B cell (primary cell): ENCODE data around the gene DGUOK. TPM values are rescaled to one million over a fixed set of nuclear protein-coding genes. Genes with fewer than 3 reads are reported as not detected.

Source experiments
- ATAC-seq: fragments of 200-7000 bp; cut with Tn5 transposase; one replicate; pipeline ENCODE4 v1.10.0; 2021; ENCODE audit warnings: low read depth, mild to moderate bottlenecking, moderate number of reproducible peaks, moderate library complexity
- CTCF ChIA-PET: fragments of 350-600 bp; sonication (Branson Sonifier 250); formaldehyde crosslinking; loops from one replicate; lab custom pipeline; 2021; ENCODE audit warnings: antibody characterized with exemption, inconsistent platforms; lab: Charles Lee
- POLR2A ChIA-PET: fragments of 350-600 bp; sonication (Branson Sonifier 250); formaldehyde crosslinking; loops from one replicate; lab custom pipeline; 2021; ENCODE audit warnings: antibody characterized with exemption; lab: Charles Lee
- DNase-seq: peaks from one replicate; pipeline ENCODE4 v3.0.0; 2013
- H2AFZ ChIP-seq: 2 replicates; pipeline ENCODE4 v1.6.1; 2012; ENCODE audit warnings: mild to moderate bottlenecking, low read depth, low read length; ENCODE audit not compliant: insufficient read depth, poor library complexity, severe bottlenecking
- H3K27ac ChIP-seq, 2 donors: 1 replicate in 1 of 2; 2 replicates in 1 of 2; pipeline ENCODE4 v1.5.1; 2012 to 2013; ENCODE audit warnings: low read length in 2 of 2, mild to moderate bottlenecking in 2 of 2, moderate library complexity in 1 of 2
- H3K27me3 ChIP-seq, 4 experiments: fragments of 200-600 bp in 1 of 4; sonication (generic) in 1 of 4; replicated peaks in 1 of 4; 1 replicate in 2 of 4; 2 replicates in 2 of 4; pipeline versions ENCODE4 v1.6.1 to v1.7.0; 2013 to 2016; ENCODE audit warnings: low read length in 3 of 4, mild to moderate bottlenecking in 2 of 4, mixed read lengths in 1 of 4, moderate library complexity in 1 of 4; ENCODE audit not compliant: insufficient read depth in 4 of 4, control insufficient read depth in 3 of 4; ENCODE audit errors: control extremely low read depth in 1 of 4
- H3K36me3 ChIP-seq, 2 experiments: replicated peaks in 1 of 2; 1 replicate in 1 of 2; 2 replicates in 1 of 2; pipeline versions ENCODE4 v1.6.1 to v1.7.1; 2013; ENCODE audit warnings: low read length in 1 of 2; ENCODE audit not compliant: insufficient read depth in 2 of 2, control insufficient read depth in 1 of 2; ENCODE audit errors: control extremely low read depth in 1 of 2, extremely low read depth in 1 of 2
- H3K4me1 ChIP-seq, 2 donors: fragments of 200-600 bp in 1 of 2; sonication (generic) in 1 of 2; 1 replicate in 1 of 2; 2 replicates in 1 of 2; pipeline versions ENCODE4 v1.5.1 to v1.6.1; 2013 to 2017; ENCODE audit warnings: low read length in 2 of 2; ENCODE audit not compliant: control insufficient read depth in 2 of 2, insufficient read depth in 2 of 2
- H3K4me2 ChIP-seq: replicated peaks from 2 replicates; pipeline ENCODE3; 2012; ENCODE audit warnings: mild to moderate bottlenecking, low read depth, low read length; ENCODE audit not compliant: poor library complexity, severe bottlenecking
- H3K4me3 ChIP-seq, 5 experiments: fragments of 200-600 bp in 1 of 5; sonication (generic) in 1 of 5; 1 replicate in 3 of 5; 2 replicates in 2 of 5; pipeline versions ENCODE4 v1.5.1 to v1.7.0; 2011 to 2016; ENCODE audit warnings: low read length in 4 of 5, mild to moderate bottlenecking in 4 of 5, low read depth in 2 of 5, control low read depth in 1 of 5, moderate library complexity in 1 of 5; ENCODE audit not compliant: insufficient read depth in 1 of 5; ENCODE audit errors: control extremely low read depth in 1 of 5, extremely low read depth in 1 of 5
- H3K79me2 ChIP-seq: fragments of 200-600 bp; sonication (generic); one replicate; pipeline ENCODE4 v1.6.0; 2016; ENCODE audit warnings: low read length; ENCODE audit not compliant: control insufficient read depth, insufficient read depth
- H3K9ac ChIP-seq: fragments of 200-600 bp; sonication (generic); 2 replicates; pipeline ENCODE4 v1.6.1; 2017; ENCODE audit warnings: mild to moderate bottlenecking, low read length, moderate library complexity
- H3K9me3 ChIP-seq, 3 donors: one replicate each; pipeline versions ENCODE4 v1.6.1 to v1.7.1; 2013; ENCODE audit warnings: low read length in 2 of 3; ENCODE audit not compliant: control insufficient read depth in 2 of 3, insufficient read depth in 1 of 3; ENCODE audit errors: control extremely low read depth in 1 of 3
- H4K20me1 ChIP-seq: 2 replicates; pipeline ENCODE4 v1.6.0; 2012; ENCODE audit warnings: mild to moderate bottlenecking, low read length; ENCODE audit not compliant: insufficient read depth, control insufficient read depth, poor library complexity, severe bottlenecking
- H3K27ac Mint-ChIP-seq: one replicate; pipeline ENCODE4 v1.8.0; 2021; ENCODE audit warnings: mixed read lengths
- H3K27me3 Mint-ChIP-seq: one replicate; pipeline ENCODE4 v1.8.0; 2021; ENCODE audit warnings: mixed read lengths
- H3K4me1 Mint-ChIP-seq: one replicate; pipeline ENCODE4 v1.8.0; 2021; ENCODE audit warnings: mixed read lengths
- H3K4me3 Mint-ChIP-seq: one replicate; pipeline ENCODE4 v1.8.0; 2021; ENCODE audit warnings: mixed read lengths
- H3K9me3 Mint-ChIP-seq: one replicate; pipeline ENCODE4 v1.8.0; 2022; ENCODE audit warnings: mixed read lengths; ENCODE audit not compliant: insufficient read depth
- EZH2 ChIP-seq: IDR thresholded peaks from 2 replicates; pipeline ENCODE4 v1.6.1; 2012; ENCODE audit warnings: borderline replicate concordance, low read depth, mild to moderate bottlenecking, moderate library complexity, low read length; ENCODE audit not compliant: insufficient read depth, poor library complexity, severe bottlenecking
- WGBS: methylation state at CpG from one replicate; pipeline ENCODE4 v1.1.5; 2013; ENCODE audit warnings: missing lambda C conversion rate; ENCODE audit not compliant: insufficient coverage; 5-methylcytosine and 5-hydroxymethylcytosine counted together
- intact Hi-C: fragments of 100-400 bp; cut with micrococcal nuclease; formaldehyde crosslinking; loops from one replicate; pipeline ENCODE4 v1.10.0; 2022
- polyA plus RNA-seq: library from polyadenylated mRNA; depleted of rRNA; stranded (reverse); fragments of >200 nt; gene quantifications from 2 replicates; pipeline ENCODE4 v1.2.3, GENCODE V29; 2012
- total RNA-seq, 2 donors: library from RNA; stranded (reverse); fragments of 120-200 nt in 1 of 2; gene quantifications; 1 replicate in 1 of 2; 2 replicates in 1 of 2; pipeline versions ENCODE4 v1.2.3 to v1.2.4, GENCODE V29; 2013 to 2022
- TF ChIP-seq, protein P1 (sequence below): fragments of 200-600 bp; IDR thresholded peaks from one replicate; pipeline ENCODE4 v1.8.0; 2022; ENCODE audit warnings: antibody characterized with exemption, mild to moderate bottlenecking

DGUOK gene
- total and polyA plus RNA-seq, 2 donors (not counting 1 experiment from before 2014, with no cell fraction given): 61.7 to 81.5 TPM

DNA sequence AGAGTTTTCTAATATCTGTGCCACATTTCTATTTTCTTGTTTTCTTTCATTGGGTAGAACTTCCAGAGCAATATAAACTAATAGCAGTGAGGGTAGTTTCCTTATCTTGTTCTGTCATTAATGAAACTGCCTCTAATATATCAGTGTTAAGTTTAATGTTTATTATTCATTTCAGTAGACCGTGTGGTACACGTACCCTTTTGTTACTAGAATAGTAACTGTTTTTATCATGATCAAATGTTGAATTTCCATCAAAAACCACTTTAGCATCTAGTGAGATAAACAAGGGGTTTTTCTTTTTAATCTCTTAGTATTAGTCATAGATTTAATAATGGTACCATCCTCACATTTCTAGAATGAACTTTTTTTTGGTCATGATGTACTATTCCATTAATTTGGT lies 16.0 kb downstream of the DGUOK start:
- Histone ChIP-seq H3K9ac (no peak overlapping the region), H3K4me2 (no peak overlapping the region), H3K27me3 (no peaks in the 10 kb centered on the region), H3K9me3 (no peaks in the 10 kb centered on the region), H3K27ac (no peak overlapping the region), H3K36me3 (peaks cover 11 to 63% of the 10 kb centered on the region in 2 experiments), H2AFZ (no peak overlapping the region), H3K4me1 (peaks cover 0 to 6% of the 10 kb centered on the region in 2 donors), H3K79me2 (peaks cover 73% of the 10 kb centered on the region), H3K4me3 (no peak overlapping the region), H4K20me1 (peaks cover 73% of the 10 kb centered on the region)
- H3K27ac Mint-ChIP-seq: no peak overlapping the region
- ATAC-seq: no peak
- intact Hi-C loops: loop anchor here (5.0 kb wide), 1 partner anchor 35 kb away; no protein-coding TSS in a partner anchor
- no peaks in the 10 kb centered on the region for H3K9me3 Mint-ChIP-seq
- no peak for TF ChIP-seq EZH2
- CTCF ChIA-PET: interaction anchor here (1.0 kb wide), 1 partner anchor 178 kb away, joined by 3 read pairs; no protein-coding TSS in a partner anchor
- peaks cover 40% of the 10 kb centered on the region for H3K4me1 Mint-ChIP-seq
- no CpG with 5 or more reads among the region's 2 CpGs for WGBS
- no peak for DNase-seq
- POLR2A ChIA-PET: interaction anchor here (0.6 kb wide), 1 partner anchor 28 kb away, joined by 5 read pairs; no protein-coding TSS in a partner anchor
- H3K27me3 Mint-ChIP-seq: no peaks in the 10 kb centered on the region
- H3K4me3 Mint-ChIP-seq: no peak overlapping the region

GRCh38 chr2:73944714-73945113 lies 18.0 kb downstream of the DGUOK start:
- Histone ChIP-seq H3K4me3 (no peak overlapping the region), H3K27me3 (no peaks in the 10 kb centered on the region), H3K4me1 (peaks cover 20 to 25% of the 10 kb centered on the region in 2 donors), H3K27ac (peak overlapping the region in 1 of 2 donors; percentile 13), H3K9ac (no peak overlapping the region), H3K79me2 (peaks cover 54% of the 10 kb centered on the region), H3K36me3 (peaks cover 2 to 62% of the 10 kb centered on the region in 2 experiments), H3K9me3 (no peaks in the 10 kb centered on the region), H3K4me2 (no peak overlapping the region), H4K20me1 (peaks cover 62% of the 10 kb centered on the region), H2AFZ (no peak overlapping the region)
- no peak overlapping the region for H3K27ac Mint-ChIP-seq
- no peaks in the 10 kb centered on the region for H3K27me3 Mint-ChIP-seq
- intact Hi-C loops: loop anchor here (5.0 kb wide), 2 partner anchors 37 to 38 kb away; partner anchors contain the start of gene TET3
- H3K4me1 Mint-ChIP-seq: peaks cover 47% of the 10 kb centered on the region
- no peak for ATAC-seq
- WGBS: 49% methylated on average over 2 of the region's 4 CpGs
- CTCF ChIA-PET: no interaction called here
- POLR2A ChIA-PET: no interaction called here
- no peaks in the 10 kb centered on the region for H3K9me3 Mint-ChIP-seq
- DNase-seq: no peak
- no peak overlapping the region for H3K4me3 Mint-ChIP-seq
- TF ChIP-seq EZH2: no peak
- TF ChIP-seq, protein P1, sequence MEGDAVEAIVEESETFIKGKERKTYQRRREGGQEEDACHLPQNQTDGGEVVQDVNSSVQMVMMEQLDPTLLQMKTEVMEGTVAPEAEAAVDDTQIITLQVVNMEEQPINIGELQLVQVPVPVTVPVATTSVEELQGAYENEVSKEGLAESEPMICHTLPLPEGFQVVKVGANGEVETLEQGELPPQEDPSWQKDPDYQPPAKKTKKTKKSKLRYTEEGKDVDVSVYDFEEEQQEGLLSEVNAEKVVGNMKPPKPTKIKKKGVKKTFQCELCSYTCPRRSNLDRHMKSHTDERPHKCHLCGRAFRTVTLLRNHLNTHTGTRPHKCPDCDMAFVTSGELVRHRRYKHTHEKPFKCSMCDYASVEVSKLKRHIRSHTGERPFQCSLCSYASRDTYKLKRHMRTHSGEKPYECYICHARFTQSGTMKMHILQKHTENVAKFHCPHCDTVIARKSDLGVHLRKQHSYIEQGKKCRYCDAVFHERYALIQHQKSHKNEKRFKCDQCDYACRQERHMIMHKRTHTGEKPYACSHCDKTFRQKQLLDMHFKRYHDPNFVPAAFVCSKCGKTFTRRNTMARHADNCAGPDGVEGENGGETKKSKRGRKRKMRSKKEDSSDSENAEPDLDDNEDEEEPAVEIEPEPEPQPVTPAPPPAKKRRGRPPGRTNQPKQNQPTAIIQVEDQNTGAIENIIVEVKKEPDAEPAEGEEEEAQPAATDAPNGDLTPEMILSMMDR: no peak
